T-helper 17 cell (primary cell): ENCODE results near the gene SPARCL1. TPM values are rescaled to one million over a fixed set of nuclear protein-coding genes. Genes with fewer than 3 reads are reported as not detected.
"Not testable (repeated sequence)": the region's sequence is repeated elsewhere in the genome, so short reads cannot be mapped to it uniquely, and the experiment has no call there.

Experiments used
- ATAC-seq: fragments of 150-1000 bp; cut with Tn5 transposase; 2 replicates; pipeline ENCODE4 v1.10.0; 2021; ENCODE audit warnings: mild to moderate bottlenecking, moderate library complexity
- DNase-seq, 3 donors: peaks; one replicate each; pipeline versions ENCODE4 v3.0.0 to v3.0.0-alpha.2; 2020 to 2021
- H3K9me3 ChIP-seq: one replicate; pipeline ENCODE4 v1.7.0; 2013; ENCODE audit warnings: low read length, mild to moderate bottlenecking; ENCODE audit not compliant: control insufficient read depth, poor library complexity, severe bottlenecking
- H3K27ac Mint-ChIP-seq: one replicate; pipeline ENCODE4 v1.8.0; 2022; ENCODE audit warnings: mild to moderate bottlenecking, moderate library complexity, mixed read lengths
- H3K27me3 Mint-ChIP-seq: one replicate; pipeline ENCODE4 v1.8.0; 2022; ENCODE audit warnings: mixed read lengths
- H3K36me3 Mint-ChIP-seq: one replicate; pipeline ENCODE4 v1.8.0; 2022; ENCODE audit warnings: low read depth, mixed read lengths
- H3K4me1 Mint-ChIP-seq: one replicate; pipeline ENCODE4 v1.8.0; 2022; ENCODE audit warnings: mild to moderate bottlenecking, mixed read lengths
- H3K4me3 Mint-ChIP-seq: one replicate; pipeline ENCODE4 v1.8.0; 2022; ENCODE audit warnings: mild to moderate bottlenecking, moderate library complexity, mixed read lengths
- total RNA-seq, 4 donors: library from RNA in 2 of 4; stranded (reverse) in 2 of 4; gene quantifications; one replicate each; pipeline ENCODE4 v1.2.3 and lab custom pipeline; 2022 to 2026

The SPARCL1 gene
- total RNA-seq, 2 donors from 2014 or later, result not detected

GRCh38 chr4:87442889-87443288 is 86.3 kb downstream of the SPARCL1 start:
- no peak overlapping the region for H3K4me3 Mint-ChIP-seq
- H3K36me3 Mint-ChIP-seq, result peaks cover 13% of the 10 kb centered on the region
- no peak for DNase-seq
- no peaks in the 10 kb centered on the region for H3K27me3 Mint-ChIP-seq
- H3K27ac Mint-ChIP-seq, result no peak overlapping the region
- peaks cover 10% of the 10 kb centered on the region for H3K4me1 Mint-ChIP-seq
- no peaks in the 10 kb centered on the region for H3K9me3 ChIP-seq
- no peak for ATAC-seq

DNA sequence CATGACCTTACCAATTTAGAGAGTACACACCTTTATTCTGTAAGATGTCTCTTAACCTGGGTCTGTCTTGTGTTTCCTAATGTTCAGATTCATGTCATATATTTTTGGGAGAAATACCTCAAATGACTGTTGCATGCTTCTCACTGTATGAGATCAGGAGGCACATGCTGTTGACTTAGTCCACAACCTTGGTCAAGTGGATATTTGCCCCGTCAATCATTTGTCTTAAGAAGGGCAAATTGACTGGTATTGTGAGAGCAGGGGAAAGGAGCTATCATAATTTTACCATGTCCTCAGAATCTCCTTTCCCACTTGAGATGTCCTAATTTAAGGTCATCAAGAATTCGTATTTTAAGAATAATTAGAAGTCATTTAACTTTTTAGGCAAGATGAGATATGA is 95.8 kb downstream of the SPARCL1 start:
- Mint-ChIP-seq H3K27me3 (no peaks in the 10 kb centered on the region), H3K4me3 (no peak overlapping the region), H3K4me1 (peaks cover 28% of the 10 kb centered on the region), H3K27ac (no peak overlapping the region), H3K36me3 (peaks cover 5% of the 10 kb centered on the region)
- no peaks in the 10 kb centered on the region for H3K9me3 ChIP-seq
- DNase-seq (no peak), ATAC-seq (no peak)

DNA sequence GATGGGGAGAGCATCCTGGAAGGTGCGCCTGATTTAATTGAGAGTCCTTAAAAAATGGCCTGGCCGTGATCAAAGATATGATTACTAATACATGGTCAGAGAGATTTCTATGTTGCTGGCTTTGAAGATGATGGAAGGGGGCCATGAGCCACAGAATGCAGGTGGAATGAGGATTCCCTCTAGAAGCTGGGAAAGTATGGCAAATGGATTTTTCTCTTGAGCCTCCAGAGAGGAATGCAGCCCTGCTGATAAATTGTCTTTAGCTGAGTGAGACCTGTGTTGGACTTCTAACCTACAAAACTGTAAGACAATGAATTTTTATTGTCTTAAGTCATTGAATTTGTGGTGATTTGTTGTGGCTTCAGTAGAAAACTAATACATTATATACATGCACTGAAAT is 99.1 kb downstream of the SPARCL1 start:
- no peaks in the 10 kb centered on the region for H3K27me3 Mint-ChIP-seq
- H3K36me3 Mint-ChIP-seq, result no peaks in the 10 kb centered on the region
- no peak overlapping the region for H3K4me3 Mint-ChIP-seq
- peaks cover 25% of the 10 kb centered on the region for H3K4me1 Mint-ChIP-seq
- no peak overlapping the region for H3K27ac Mint-ChIP-seq
- DNase-seq (no peak), ATAC-seq (no peak)
- H3K9me3 ChIP-seq, result no peaks in the 10 kb centered on the region

- no peak overlapping the region for H3K27ac Mint-ChIP-seq
Observed at GRCh38 chr4:87428979-87429378, 100.2 kb downstream of the SPARCL1 start.

DNA sequence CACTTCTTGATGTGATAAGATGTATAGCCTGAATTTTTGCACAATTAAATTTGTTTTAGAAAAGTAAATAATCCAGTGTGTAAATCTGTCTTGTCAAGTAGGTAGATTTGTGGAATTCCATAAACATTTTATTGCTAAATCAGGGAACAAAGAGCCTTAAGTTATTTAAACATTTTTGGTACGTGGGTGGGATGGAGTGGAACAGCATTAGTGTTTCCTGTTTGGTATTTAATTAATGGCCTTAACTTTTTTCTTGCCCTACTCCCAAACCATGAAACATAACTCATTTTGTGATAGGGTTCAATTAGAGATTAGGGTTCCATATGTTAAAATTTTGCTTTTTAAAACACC is 101.7 kb downstream of the SPARCL1 start:
- no peaks in the 10 kb centered on the region for H3K27me3 Mint-ChIP-seq
- no peaks in the 10 kb centered on the region for H3K9me3 ChIP-seq
- peaks cover 26% of the 10 kb centered on the region for H3K4me1 Mint-ChIP-seq
- DNase-seq (no peak), ATAC-seq (no peak)
- H3K4me3 Mint-ChIP-seq, result no peak overlapping the region
- H3K36me3 Mint-ChIP-seq, result no peaks in the 10 kb centered on the region
- H3K27ac Mint-ChIP-seq, result peak overlapping the region; percentile 16

More at GRCh38 chr4:87428979-87429378, 100.2 kb downstream of the SPARCL1 start:
- Mint-ChIP-seq H3K4me1 (peaks cover 26% of the 10 kb centered on the region), H3K4me3 (no peak overlapping the region), H3K36me3 (no peaks in the 10 kb centered on the region), H3K27me3 (no peaks in the 10 kb centered on the region)
- H3K9me3 ChIP-seq, result no peaks in the 10 kb centered on the region
- DNase-seq, result no peak
- no peak for ATAC-seq

DNA sequence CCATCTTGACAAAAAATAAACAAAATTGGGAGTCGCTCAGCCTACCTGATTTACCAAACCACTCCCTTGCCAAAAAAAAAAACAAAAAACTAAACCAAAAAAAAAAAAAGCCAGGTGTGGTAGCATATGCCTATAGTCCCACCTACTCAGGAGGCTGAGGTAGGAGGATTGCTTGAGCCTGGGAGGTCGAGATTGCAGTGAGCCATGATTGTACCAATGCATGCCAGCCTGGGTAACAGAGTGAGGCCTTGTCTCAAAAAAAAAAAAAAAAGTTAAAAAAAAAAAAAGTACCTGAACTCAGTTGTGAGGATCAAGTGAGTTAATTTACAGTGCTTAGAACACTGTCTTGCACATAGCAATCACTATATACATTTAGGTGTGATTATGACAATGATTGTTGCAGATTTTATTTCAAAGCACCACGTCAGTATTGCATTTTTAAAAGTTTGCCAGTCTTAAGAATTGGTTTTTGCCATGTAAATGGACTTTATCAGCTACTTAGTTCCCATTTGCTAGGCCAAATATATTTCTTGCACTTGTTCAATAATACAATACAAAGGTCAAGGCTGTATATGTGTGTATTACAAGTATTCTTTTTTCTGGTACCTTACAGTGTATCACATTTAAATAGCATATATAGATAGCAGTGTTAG is 102.2 kb downstream of the SPARCL1 start:
- peaks cover 25% of the 10 kb centered on the region for H3K4me1 Mint-ChIP-seq
- no peak overlapping the region for H3K27ac Mint-ChIP-seq
- no peaks in the 10 kb centered on the region for H3K27me3 Mint-ChIP-seq
- H3K9me3 ChIP-seq, result no peaks in the 10 kb centered on the region
- ATAC-seq (no peak), DNase-seq (no peak)
- no peak overlapping the region for H3K4me3 Mint-ChIP-seq
- H3K36me3 Mint-ChIP-seq, result no peaks in the 10 kb centered on the region

- ATAC-seq (no peak), DNase-seq (no peak)
- no peaks in the 10 kb centered on the region for H3K36me3 Mint-ChIP-seq
- no peak overlapping the region for H3K27ac Mint-ChIP-seq
- H3K9me3 ChIP-seq, result no peaks in the 10 kb centered on the region
- no peak overlapping the region for H3K4me3 Mint-ChIP-seq
- peaks cover 23% of the 10 kb centered on the region for H3K4me1 Mint-ChIP-seq
- no peaks in the 10 kb centered on the region for H3K27me3 Mint-ChIP-seq
Observed at GRCh38 chr4:87425711-87426110, 103.5 kb downstream of the SPARCL1 start.

GRCh38 chr4:87424099-87424543 is 105.1 kb downstream of the SPARCL1 start:
- H3K27ac Mint-ChIP-seq, result peak overlapping the region; percentile 63
- DNase-seq, H3K36me3 Mint-ChIP-seq, H3K27me3 Mint-ChIP-seq, H3K9me3 ChIP-seq, ATAC-seq: not testable (repeated sequence)
- peaks cover 14% of the 10 kb centered on the region for H3K4me1 Mint-ChIP-seq
- H3K4me3 Mint-ChIP-seq, result peak overlapping the region; percentile 94

Other genes with a start within 250 kb of the SPARCL1 start
- under 1 TPM in 1 of 2 donors, not detected in 1; 0.20 TPM for gene HSD17B13, start 206.5 kb downstream of the SPARCL1 start, total RNA-seq
- 10 to 100 TPM; 27.7 to 40.7 TPM for gene HSD17B11, start 138.2 kb downstream of the SPARCL1 start, total RNA-seq
- 1 to 10 TPM; 6.2 to 9.7 TPM for gene NUDT9, start 106.8 kb downstream of the SPARCL1 start, total RNA-seq
- not detected for gene DSPP, start 79.2 kb upstream of the SPARCL1 start, total RNA-seq
- gene DMP1, start 120.9 kb upstream of the SPARCL1 start, total RNA-seq, result not detected